HCT116 (cell line): ENCODE data around the gene MTREX. TPM values are rescaled to one million over a fixed set of nuclear protein-coding genes. Genes with fewer than 3 reads are reported as not detected.
A peak's percentile ranks its signal among the peaks of the same experiment; 100 is the strongest.

Experiments
- ATAC-seq: fragments of 200-7000 bp; cut with Tn5 transposase; 2 replicates; pipeline ENCODE4 v1.9.1; 2020; ENCODE audit warnings: mild to moderate bottlenecking, moderate library complexity
- BruUV-seq: library from RNA; stranded (reverse); fragments of 400-500 nt; replicated peaks from 2 replicates; lab custom pipeline; 2021; lab: Mats Ljungman, UMichigan
- CTCF ChIA-PET: fragments of 300-600 bp; sonication (Branson Sonifier 250); formaldehyde crosslinking; loops from one replicate; lab custom pipeline; 2021; ENCODE audit warnings: antibody characterized with exemption; lab: Charles Lee
- POLR2A ChIA-PET: fragments of 300-600, 350-600 bp; sonication (Branson Sonifier 250); formaldehyde crosslinking; loops from one replicate; lab custom pipeline; 2021; ENCODE audit warnings: antibody characterized with exemption; lab: Charles Lee
- RAD21 ChIA-PET, 2 experiments: fragments of 300-600 bp; sonication (Branson Sonifier 250); formaldehyde crosslinking; loops; one replicate each; lab custom pipeline; 2023; ENCODE audit warnings: low total read pairs in 2 of 2; ENCODE audit not compliant: uncharacterized antibody in 2 of 2, unreplicated experiment in 2 of 2, low non-redundant PET in 1 of 2; lab: Charles Lee
- DNase-seq: peaks from one replicate; pipeline ENCODE4 v3.0.0-alpha.2; 2010; ENCODE audit warnings: low read depth, low spot score
- H2AFZ ChIP-seq: fragments of 200-600 bp; shearing (Covaris generic), sonication (generic); 2 replicates; pipeline ENCODE4 v1.6.1; 2017; ENCODE audit warnings: low read depth, mixed run types, mixed read lengths, antibody characterized with exemption, low read length; ENCODE audit not compliant: poor library complexity, severe bottlenecking
- H3K27ac ChIP-seq: 2 replicates; pipeline ENCODE4 v1.5.1; 2012; ENCODE audit warnings: low read depth, low read length
- H3K27me3 ChIP-seq: fragments of 200-600 bp; sonication (generic); 2 replicates; pipeline ENCODE4 v1.6.1; 2016; ENCODE audit warnings: mixed run types, low read length, mixed read lengths; ENCODE audit not compliant: insufficient read depth
- H3K36me3 ChIP-seq, 2 experiments: fragments of 200-500 bp in 1 of 2; fragments of 200-600 bp in 1 of 2; sonication (Bioruptor generic) in 1 of 2; sonication (generic) in 1 of 2; 2 replicates each; pipeline versions ENCODE4 v1.5.1 to v1.6.1; 2014 to 2016; ENCODE audit warnings: low read length in 2 of 2, inconsistent platforms in 1 of 2, mixed read lengths in 1 of 2, mixed run types in 1 of 2; ENCODE audit not compliant: insufficient read depth in 2 of 2, control insufficient read depth in 1 of 2
- H3K4me1 ChIP-seq, 2 experiments: fragments of 200-600 bp in 1 of 2; sonication (generic) in 1 of 2; 2 replicates each; pipeline versions ENCODE4 v1.5.1 to v1.6.1; 2012 to 2017; ENCODE audit warnings: low read length in 2 of 2, inconsistent platforms in 1 of 2, mild to moderate bottlenecking in 1 of 2, mixed read lengths in 1 of 2, mixed run types in 1 of 2, moderate library complexity in 1 of 2; ENCODE audit not compliant: insufficient read depth in 2 of 2, control insufficient read depth in 1 of 2
- H3K4me2 ChIP-seq: fragments of 200-600 bp; sonication (generic); 2 replicates; pipeline ENCODE4 v1.6.1; 2017; ENCODE audit warnings: mixed run types, low read length, mixed read lengths
- H3K4me3 ChIP-seq, 2 experiments: fragments of 200-600 bp in 1 of 2; sonication (generic) in 1 of 2; replicated peaks in 1 of 2; 2 replicates each; pipeline ENCODE4 v1.5.1; 2011 to 2016; ENCODE audit warnings: low read length in 2 of 2, control low read depth in 1 of 2, low read depth in 1 of 2, mild to moderate bottlenecking in 1 of 2, mixed read lengths in 1 of 2, mixed run types in 1 of 2
- H3K79me2 ChIP-seq: fragments of 200-600 bp; sonication (generic); 2 replicates; pipeline ENCODE4 v1.6.1; 2017; ENCODE audit warnings: mild to moderate bottlenecking, mixed run types, low read length, moderate library complexity, mixed read lengths; ENCODE audit not compliant: insufficient read depth
- H3K9ac ChIP-seq: fragments of 200-600 bp; sonication (generic); 2 replicates; pipeline ENCODE4 v1.6.1; 2016; ENCODE audit warnings: low read length, mixed read lengths
- H3K9me2 ChIP-seq: fragments of 200-600 bp; sonication (generic), shearing (Covaris generic); 2 replicates; pipeline ENCODE4 v1.6.1; 2017; ENCODE audit warnings: mixed run types, mild to moderate bottlenecking, moderate library complexity; ENCODE audit not compliant: insufficient read depth
- H3K9me3 ChIP-seq, 2 experiments: fragments of 200-500 bp in 1 of 2; fragments of 200-600 bp in 1 of 2; sonication (Bioruptor generic) in 1 of 2; sonication (generic) in 1 of 2; 2 replicates each; pipeline ENCODE4 v1.6.1; 2014 to 2017; ENCODE audit warnings: low read length in 2 of 2, mixed read lengths in 2 of 2, inconsistent platforms in 1 of 2, low read depth in 1 of 2, mild to moderate bottlenecking in 1 of 2, mixed run types in 1 of 2, moderate library complexity in 1 of 2; ENCODE audit not compliant: control insufficient read depth in 1 of 2, insufficient read depth in 1 of 2
- H4K20me1 ChIP-seq: fragments of 200-600 bp; sonication (generic), shearing (Covaris generic); 2 replicates; pipeline ENCODE4 v1.6.1; 2017; ENCODE audit warnings: mixed run types, mild to moderate bottlenecking, moderate library complexity; ENCODE audit not compliant: insufficient read depth
- ATF3 ChIP-seq: IDR thresholded peaks from 2 replicates; pipeline ENCODE4 v1.6.1; 2012
- CEBPB ChIP-seq: IDR thresholded peaks from 2 replicates; pipeline ENCODE4 v1.6.1; 2012; ENCODE audit warnings: low read depth
- CTCF ChIP-seq, 3 experiments: fragments of 200-600 bp in 1 of 3; sonication (generic) in 1 of 3; IDR thresholded peaks in 2 of 3; conservative IDR thresholded peaks in 1 of 3; 2 replicates each; pipeline ENCODE4 v1.5.1; 2012 to 2017; ENCODE audit warnings: low read depth in 2 of 3, low read length in 2 of 3, antibody characterized with exemption in 1 of 3, borderline replicate concordance in 1 of 3, control low read depth in 1 of 3, mild to moderate bottlenecking in 1 of 3, mixed read lengths in 1 of 3, mixed run types in 1 of 3, moderate library complexity in 1 of 3; ENCODE audit not compliant: insufficient read depth in 1 of 3
- EGR1 ChIP-seq: IDR thresholded peaks from 2 replicates; pipeline ENCODE4 v1.6.1; 2012; ENCODE audit warnings: low read depth
- ELF1 ChIP-seq: IDR thresholded peaks from 2 replicates; pipeline ENCODE4 v1.6.1; 2012; ENCODE audit warnings: low read depth, borderline replicate concordance
- EZH2 ChIP-seq: fragments of 200-600 bp; sonication (generic); IDR thresholded peaks from 2 replicates; pipeline ENCODE4 v1.6.1; 2017; ENCODE audit warnings: antibody characterized with exemption, mixed run types
- FOSL1 ChIP-seq: IDR thresholded peaks from 2 replicates; pipeline ENCODE4 v1.6.1; 2012; ENCODE audit warnings: low read depth
- JUND ChIP-seq: IDR thresholded peaks from 2 replicates; pipeline ENCODE4 v1.6.1; 2012
- MAX ChIP-seq: IDR thresholded peaks from 2 replicates; pipeline ENCODE4 v1.6.1; 2012
- POLR2A ChIP-seq: IDR thresholded peaks from 2 replicates; pipeline ENCODE4 v1.7.0; 2011; ENCODE audit warnings: borderline replicate concordance; ENCODE audit not compliant: insufficient read depth, insufficient read length; ENCODE audit errors: extremely low read depth
- POLR2AphosphoS5 ChIP-seq: IDR thresholded peaks from 2 replicates; pipeline ENCODE4 v1.6.1; 2011; ENCODE audit warnings: mild to moderate bottlenecking, low read depth, low read length, moderate library complexity
- RAD21 ChIP-seq: IDR thresholded peaks from 2 replicates; pipeline ENCODE4 v1.6.1; 2012; ENCODE audit warnings: low read depth, mild to moderate bottlenecking
- SP1 ChIP-seq: IDR thresholded peaks from 2 replicates; pipeline ENCODE4 v1.6.1; 2012; ENCODE audit warnings: low read depth
- SRF ChIP-seq: IDR thresholded peaks from 2 replicates; pipeline ENCODE4 v1.6.1; 2012; ENCODE audit warnings: low read depth
- TCF7L2 ChIP-seq: IDR thresholded peaks from 2 replicates; pipeline ENCODE4 v1.7.0; 2011; ENCODE audit warnings: borderline replicate concordance, inconsistent platforms; ENCODE audit not compliant: insufficient read depth, insufficient read length; ENCODE audit errors: extremely low read depth
- YY1 ChIP-seq: IDR thresholded peaks from 2 replicates; pipeline ENCODE4 v1.6.1; 2011; ENCODE audit warnings: low read length, low read depth, moderate library complexity, mild to moderate bottlenecking; ENCODE audit not compliant: insufficient replicate concordance; ENCODE audit errors: extremely low read depth
- ZFX ChIP-seq: fragments of 450-650 bp; IDR thresholded peaks from 2 replicates; pipeline ENCODE4 v1.6.1; 2017
- ZNF274 ChIP-seq: fragments of 200-500 bp; sonication (Bioruptor generic); IDR thresholded peaks from 2 replicates; pipeline ENCODE4 v1.6.1; 2014; ENCODE audit warnings: mild to moderate bottlenecking, low read depth, low read length, inconsistent platforms
- intact Hi-C: fragments of 100-400 bp; cut with micrococcal nuclease; formaldehyde crosslinking; loops from 2 replicates; pipeline ENCODE4 v1.10.0; 2022
- total RNA-seq: library from RNA; stranded (reverse); gene quantifications from one replicate; pipeline ENCODE4 v1.2.1, GENCODE V29; 2021; ENCODE audit not compliant: unreplicated experiment
- TF ChIP-seq, protein P1 (sequence below): IDR thresholded peaks from 2 replicates; pipeline ENCODE4 v1.6.1; 2012; ENCODE audit warnings: low read depth

Gene MTREX
- total RNA-seq, 1 experiment from 2014 or later = 101 TPM

- peak; percentile 73 for TF ChIP-seq SP1
- TF ChIP-seq TCF7L2 = no peak
- peak; percentile 47; the same call in 1 of the 2 replicates for TF ChIP-seq SRF
- no peak for TF ChIP-seq RAD21
- TF ChIP-seq CEBPB = no peak
- TF ChIP-seq ELF1 = no peak; the same call in 1 of the 2 replicates
- TF ChIP-seq POLR2A = peak; percentile 53
- TF ChIP-seq EGR1 = no peak
- TF ChIP-seq FOSL1 = no peak
Measured at GRCh38 chr5:55307383-55308253, at the start of gene MTREX, which contains the start of gene DHX29 (continued).

- TF ChIP-seq SP1 = no peak
- no peak for TF ChIP-seq ZFX
- TF ChIP-seq POLR2AphosphoS5 = no peak
- no peak for TF ChIP-seq CTCF (IDR thresholded peaks at IDR 0.05 in 2 of 3, conservative IDR thresholded peaks at IDR 0.05 in 1 of 3; ENCODE audit: borderline replicate concordance in 1 of 3, insufficient read depth in 1 of 3, low read depth in 2 of 3, low read length in 2 of 3)
- no peak for TF ChIP-seq FOSL1
- TF ChIP-seq ELF1 = no peak
- TF ChIP-seq CEBPB = no peak
- TF ChIP-seq ZNF274 = no peak
- no peak for TF ChIP-seq RAD21
- TF ChIP-seq EGR1 = no peak
- TF ChIP-seq ATF3 = no peak
- TF ChIP-seq YY1 = no peak
- TF ChIP-seq, protein P1, sequence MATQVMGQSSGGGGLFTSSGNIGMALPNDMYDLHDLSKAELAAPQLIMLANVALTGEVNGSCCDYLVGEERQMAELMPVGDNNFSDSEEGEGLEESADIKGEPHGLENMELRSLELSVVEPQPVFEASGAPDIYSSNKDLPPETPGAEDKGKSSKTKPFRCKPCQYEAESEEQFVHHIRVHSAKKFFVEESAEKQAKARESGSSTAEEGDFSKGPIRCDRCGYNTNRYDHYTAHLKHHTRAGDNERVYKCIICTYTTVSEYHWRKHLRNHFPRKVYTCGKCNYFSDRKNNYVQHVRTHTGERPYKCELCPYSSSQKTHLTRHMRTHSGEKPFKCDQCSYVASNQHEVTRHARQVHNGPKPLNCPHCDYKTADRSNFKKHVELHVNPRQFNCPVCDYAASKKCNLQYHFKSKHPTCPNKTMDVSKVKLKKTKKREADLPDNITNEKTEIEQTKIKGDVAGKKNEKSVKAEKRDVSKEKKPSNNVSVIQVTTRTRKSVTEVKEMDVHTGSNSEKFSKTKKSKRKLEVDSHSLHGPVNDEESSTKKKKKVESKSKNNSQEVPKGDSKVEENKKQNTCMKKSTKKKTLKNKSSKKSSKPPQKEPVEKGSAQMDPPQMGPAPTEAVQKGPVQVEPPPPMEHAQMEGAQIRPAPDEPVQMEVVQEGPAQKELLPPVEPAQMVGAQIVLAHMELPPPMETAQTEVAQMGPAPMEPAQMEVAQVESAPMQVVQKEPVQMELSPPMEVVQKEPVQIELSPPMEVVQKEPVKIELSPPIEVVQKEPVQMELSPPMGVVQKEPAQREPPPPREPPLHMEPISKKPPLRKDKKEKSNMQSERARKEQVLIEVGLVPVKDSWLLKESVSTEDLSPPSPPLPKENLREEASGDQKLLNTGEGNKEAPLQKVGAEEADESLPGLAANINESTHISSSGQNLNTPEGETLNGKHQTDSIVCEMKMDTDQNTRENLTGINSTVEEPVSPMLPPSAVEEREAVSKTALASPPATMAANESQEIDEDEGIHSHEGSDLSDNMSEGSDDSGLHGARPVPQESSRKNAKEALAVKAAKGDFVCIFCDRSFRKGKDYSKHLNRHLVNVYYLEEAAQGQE = no peak
- no peak for TF ChIP-seq JUND
- no peak for TF ChIP-seq MAX
- no peak for TF ChIP-seq EZH2
- Histone ChIP-seq H3K4me3 (no peak overlapping the region), H3K4me2 (no peak overlapping the region), H3K79me2 (no peaks in the 10 kb centered on the region), H3K4me1 (peaks cover 0 to 4% of the 10 kb centered on the region in 2 experiments; a peak in 1 of 4 replicates), H2AFZ (no peak overlapping the region), H3K9me3 (no peaks in the 10 kb centered on the region), H3K9ac (no peak overlapping the region), H3K27ac (no peak overlapping the region), H3K27me3 (no peaks in the 10 kb centered on the region), H3K36me3 (peaks cover 16 to 26% of the 10 kb centered on the region in 2 experiments; a peak in 3 of 4 replicates), H4K20me1 (no peaks in the 10 kb centered on the region), H3K9me2 (no peaks in the 10 kb centered on the region)
- intact Hi-C loops = no loop called here
- no peak for ATAC-seq
- ChIA-PET CTCF (no interaction called here), RAD21 (no interaction called here), POLR2A (no interaction called here)
- no peak for DNase-seq
- no TSS peak for BruUV-seq
Measured at GRCh38 chr5:55258339-55258738, 49.5 kb upstream of the MTREX start.
